ENCODE measurements around the gene AXIN1. TPM values are rescaled to one million over a fixed set of nuclear protein-coding genes. Genes with fewer than 3 reads are reported as not detected.

AXIN1 gene
- total RNA-seq, 1 experiment from 2014 or later, result 32.7 TPM

GRCh38 chr16:380762-381011, 28.2 kb upstream of the AXIN1 start:
- DNase-seq (ENCODE audit: low spot score), result no peak
- Histone ChIP-seq H3K4me3 (ENCODE audit: low read depth, low read length, poor library complexity, severe bottlenecking) (peak overlapping the region; percentile 93), H3K27ac (ENCODE audit: low read depth, low read length, poor library complexity, severe bottlenecking) (peak overlapping the region; percentile 63), H3K9me3 (ENCODE audit: low read depth, low read length, poor library complexity, severe bottlenecking) (no peaks in the 10 kb centered on the region), H3K4me1 (ENCODE audit: insufficient read depth, low read length, poor library complexity, severe bottlenecking) (no peaks in the 10 kb centered on the region), H3K27me3 (replicated peaks; ENCODE audit: insufficient read depth, low read depth, low read length, poor library complexity) (no peaks in the 10 kb centered on the region), H3K36me3 (ENCODE audit: insufficient read depth, low read length, poor library complexity, severe bottlenecking) (peaks cover 8% of the 10 kb centered on the region)
- TF ChIP-seq EZH2 (IDR thresholded peaks at IDR 0.05; ENCODE audit: borderline replicate concordance, low read depth, low read length, poor library complexity, severe bottlenecking) (no peak), CTCF (conservative IDR thresholded peaks at IDR 0.05; ENCODE audit: low read depth, low read length) (no peak)
- ChIA-PET POLR2A (ENCODE audit: low non-redundant PET) (no interaction called here), CTCF (no interaction called here)
- intact Hi-C loops (cut with micrococcal nuclease; ENCODE audit: unreplicated experiment), result no loop called here
- no TSS peak for BruUV-seq (replicated peaks)

- no peaks in the 10 kb centered on the region for H3K4me1 ChIP-seq (ENCODE audit: insufficient read depth, low read length, poor library complexity, severe bottlenecking)
- no peak for DNase-seq (ENCODE audit: low spot score)
- H3K27ac ChIP-seq (ENCODE audit: low read depth, low read length, poor library complexity, severe bottlenecking), result no peak overlapping the region
- no TSS peak for BruUV-seq (replicated peaks)
- no peaks in the 10 kb centered on the region for H3K9me3 ChIP-seq (ENCODE audit: low read depth, low read length, poor library complexity, severe bottlenecking)
- intact Hi-C loops (cut with micrococcal nuclease; ENCODE audit: unreplicated experiment), result no loop called here
- peak overlapping the region; percentile 93 for H3K4me3 ChIP-seq (ENCODE audit: low read depth, low read length, poor library complexity, severe bottlenecking)
- H3K27me3 ChIP-seq (replicated peaks; ENCODE audit: insufficient read depth, low read depth, low read length, poor library complexity), result no peaks in the 10 kb centered on the region
- peaks cover 8% of the 10 kb centered on the region for H3K36me3 ChIP-seq (ENCODE audit: insufficient read depth, low read length, poor library complexity, severe bottlenecking)
- ChIA-PET CTCF (no interaction called here), POLR2A (ENCODE audit: low non-redundant PET) (no interaction called here)
- TF ChIP-seq CTCF (conservative IDR thresholded peaks at IDR 0.05; ENCODE audit: low read depth, low read length) (no peak), EZH2 (IDR thresholded peaks at IDR 0.05; ENCODE audit: borderline replicate concordance, low read depth, low read length, poor library complexity, severe bottlenecking) (no peak)
Measured at GRCh38 chr16:379961-380761, 27.6 kb upstream of the AXIN1 start.

GRCh38 chr16:379183-379960, 26.8 kb upstream of the AXIN1 start:
- Histone ChIP-seq H3K27me3 (replicated peaks; ENCODE audit: insufficient read depth, low read depth, low read length, poor library complexity) (no peaks in the 10 kb centered on the region), H3K36me3 (ENCODE audit: insufficient read depth, low read length, poor library complexity, severe bottlenecking) (peaks cover 8% of the 10 kb centered on the region), H3K4me3 (ENCODE audit: low read depth, low read length, poor library complexity, severe bottlenecking) (no peak overlapping the region), H3K27ac (ENCODE audit: low read depth, low read length, poor library complexity, severe bottlenecking) (no peak overlapping the region), H3K4me1 (ENCODE audit: insufficient read depth, low read length, poor library complexity, severe bottlenecking) (no peaks in the 10 kb centered on the region), H3K9me3 (ENCODE audit: low read depth, low read length, poor library complexity, severe bottlenecking) (no peaks in the 10 kb centered on the region)
- ChIA-PET POLR2A (ENCODE audit: low non-redundant PET) (no interaction called here), CTCF (no interaction called here)
- TF ChIP-seq EZH2 (IDR thresholded peaks at IDR 0.05; ENCODE audit: borderline replicate concordance, low read depth, low read length, poor library complexity, severe bottlenecking) (no peak), CTCF (conservative IDR thresholded peaks at IDR 0.05; ENCODE audit: low read depth, low read length) (no peak)
- intact Hi-C loops (cut with micrococcal nuclease; ENCODE audit: unreplicated experiment), result no loop called here
- no peak for DNase-seq (ENCODE audit: low spot score)
- no TSS peak for BruUV-seq (replicated peaks)
